RWPE1 (cell line): ENCODE data around the gene LASP1NB.
"Not testable (repeated sequence)": the region's sequence is repeated elsewhere in the genome, so short reads cannot be mapped to it uniquely, and the experiment has no call there.

ENCODE experiments used
- CTCF ChIA-PET: fragments of 350-600 bp; sonication (Branson Sonifier 250); formaldehyde crosslinking; extraction: SDS; loops from one replicate; lab custom pipeline; 2021; lab: Yijun Ruan, JAX
- POLR2A ChIA-PET: fragments of 400-600 bp; formaldehyde crosslinking; extraction: SDS; loops from one replicate; lab custom pipeline; 2020; ENCODE audit warnings: antibody characterized with exemption; ENCODE audit not compliant: low non-redundant PET; lab: Yijun Ruan, JAX
- DNase-seq: peaks from one replicate; pipeline ENCODE4 v3.0.0; 2012; ENCODE audit warnings: low spot score
- H3K27ac ChIP-seq: fragments of 450-650 bp; 2 replicates; pipeline ENCODE4 v1.5.1; 2017
- TF ChIP-seq, protein P1 (sequence below): fragments of 450-650 bp; conservative IDR thresholded peaks from 2 replicates; pipeline ENCODE4 v1.5.1; 2017; ENCODE audit warnings: low read depth, mild to moderate bottlenecking

The LASP1NB gene

DNA sequence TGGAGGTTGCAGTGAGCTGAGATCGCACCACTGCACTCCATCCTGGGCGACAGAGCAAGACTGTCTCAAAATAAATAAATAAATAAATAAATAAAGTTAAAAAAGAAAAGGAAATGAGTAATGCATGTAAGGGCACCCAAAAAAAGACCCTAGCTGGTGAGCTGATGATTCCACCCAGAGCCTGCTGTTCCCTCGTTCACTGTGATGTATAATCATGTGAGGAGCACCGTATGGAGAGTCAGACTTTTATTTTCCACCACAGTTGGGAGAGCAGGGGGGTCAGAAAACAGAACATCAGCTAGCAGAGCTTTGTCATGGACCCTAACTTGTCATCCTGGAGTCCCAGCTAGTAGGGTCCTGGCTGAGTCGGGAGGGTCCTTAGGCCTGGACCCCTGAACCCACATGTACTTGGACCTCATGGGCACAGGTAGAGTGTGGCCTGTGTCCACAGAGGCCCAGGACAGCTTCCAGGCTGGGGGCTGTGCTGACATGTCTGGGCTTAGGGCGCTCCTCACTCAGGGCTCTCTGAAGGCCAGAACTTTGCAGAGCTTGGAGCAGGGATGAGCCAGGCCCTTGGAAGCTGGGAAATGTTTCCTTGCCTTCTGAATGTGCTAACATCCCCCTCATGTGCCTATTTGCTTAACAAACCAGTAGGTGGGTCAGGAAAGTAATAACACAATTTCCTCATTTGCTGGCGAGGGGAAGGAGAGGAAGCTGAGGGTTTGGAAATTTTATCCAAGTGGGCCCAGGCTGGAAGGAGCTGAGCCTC lies 18.8 kb upstream of the LASP1NB start:
- H3K27ac ChIP-seq = peak overlapping the region; percentile 86
- TF ChIP-seq, protein P1, sequence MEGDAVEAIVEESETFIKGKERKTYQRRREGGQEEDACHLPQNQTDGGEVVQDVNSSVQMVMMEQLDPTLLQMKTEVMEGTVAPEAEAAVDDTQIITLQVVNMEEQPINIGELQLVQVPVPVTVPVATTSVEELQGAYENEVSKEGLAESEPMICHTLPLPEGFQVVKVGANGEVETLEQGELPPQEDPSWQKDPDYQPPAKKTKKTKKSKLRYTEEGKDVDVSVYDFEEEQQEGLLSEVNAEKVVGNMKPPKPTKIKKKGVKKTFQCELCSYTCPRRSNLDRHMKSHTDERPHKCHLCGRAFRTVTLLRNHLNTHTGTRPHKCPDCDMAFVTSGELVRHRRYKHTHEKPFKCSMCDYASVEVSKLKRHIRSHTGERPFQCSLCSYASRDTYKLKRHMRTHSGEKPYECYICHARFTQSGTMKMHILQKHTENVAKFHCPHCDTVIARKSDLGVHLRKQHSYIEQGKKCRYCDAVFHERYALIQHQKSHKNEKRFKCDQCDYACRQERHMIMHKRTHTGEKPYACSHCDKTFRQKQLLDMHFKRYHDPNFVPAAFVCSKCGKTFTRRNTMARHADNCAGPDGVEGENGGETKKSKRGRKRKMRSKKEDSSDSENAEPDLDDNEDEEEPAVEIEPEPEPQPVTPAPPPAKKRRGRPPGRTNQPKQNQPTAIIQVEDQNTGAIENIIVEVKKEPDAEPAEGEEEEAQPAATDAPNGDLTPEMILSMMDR = no peak
- ChIA-PET CTCF (no interaction called here), POLR2A (no interaction called here)
- no peak for DNase-seq

DNA sequence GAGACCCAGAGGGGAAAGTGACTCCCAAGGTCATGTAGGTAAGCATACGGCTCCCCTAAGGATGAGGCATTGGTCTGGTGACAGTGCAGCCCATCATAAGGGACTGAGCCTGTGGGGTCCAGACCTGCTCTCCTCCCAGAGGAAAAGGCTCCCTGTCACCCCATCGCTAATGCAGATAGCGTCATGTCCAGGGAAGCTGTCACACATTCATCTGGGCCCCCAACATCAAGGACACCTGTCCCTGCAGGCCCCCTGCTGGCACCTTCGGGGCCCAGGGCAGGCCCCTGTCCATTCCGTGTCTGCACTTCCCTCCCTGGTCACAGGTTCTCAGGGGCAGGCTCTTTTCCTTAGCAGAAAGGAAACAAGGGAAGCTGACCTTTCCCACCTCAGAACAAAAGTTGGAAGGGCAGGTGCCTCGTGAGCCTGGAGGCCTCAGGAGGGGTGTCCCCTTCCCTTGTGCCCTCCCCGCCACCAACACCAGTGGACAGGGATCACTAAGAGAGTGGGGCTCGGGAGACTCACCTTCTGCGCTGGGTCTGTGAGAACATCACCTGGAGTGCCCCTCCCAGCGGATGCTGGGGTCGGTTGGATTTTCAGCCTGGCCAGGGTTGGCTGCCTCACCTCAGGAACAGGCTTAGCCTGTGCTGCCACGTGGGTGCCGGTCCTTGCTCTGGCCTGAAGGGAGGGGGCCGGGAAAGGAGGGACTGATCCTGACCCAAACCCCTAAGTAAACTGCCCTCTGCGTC lies 17.3 kb upstream of the LASP1NB start:
- DNase-seq = no peak
- ChIA-PET CTCF (no interaction called here), POLR2A (no interaction called here)
- TF ChIP-seq, protein P1 = no peak
- peak overlapping the region; percentile 86 for H3K27ac ChIP-seq

DNA sequence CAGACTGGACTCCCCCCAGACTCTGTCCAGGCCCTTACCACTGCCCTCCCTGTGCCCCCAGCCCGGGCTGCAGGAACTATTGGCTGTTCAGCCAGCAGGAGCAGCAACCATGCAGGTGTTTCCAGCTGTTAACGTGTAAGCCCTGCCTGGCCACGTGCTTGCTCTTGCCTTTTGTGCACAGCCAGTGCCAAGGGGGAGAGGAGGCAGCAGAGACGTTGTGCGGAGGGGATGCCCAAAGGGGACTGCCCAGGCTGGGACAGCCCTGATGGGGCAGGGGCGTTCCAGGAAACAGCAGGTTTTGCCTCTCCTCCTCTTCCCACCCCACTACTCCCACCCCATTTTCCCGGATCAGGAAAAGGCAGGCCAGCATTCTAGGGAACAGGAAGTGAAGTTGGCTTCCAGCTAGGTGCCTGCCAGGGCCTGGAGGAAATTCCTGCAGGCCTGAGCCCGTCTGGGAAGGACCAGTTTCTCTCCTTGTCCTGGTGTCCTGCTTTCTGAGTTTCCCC lies 16.7 kb upstream of the LASP1NB start:
- ChIA-PET POLR2A (interaction anchor here (0.6 kb wide), 1 partner anchor 28 kb away, joined by 7 read pairs; no protein-coding TSS in a partner anchor), CTCF (no interaction called here)
- peak; percentile 52 for DNase-seq
- TF ChIP-seq, protein P1 = no peak
- peak overlapping the region; percentile 86 for H3K27ac ChIP-seq

DNA sequence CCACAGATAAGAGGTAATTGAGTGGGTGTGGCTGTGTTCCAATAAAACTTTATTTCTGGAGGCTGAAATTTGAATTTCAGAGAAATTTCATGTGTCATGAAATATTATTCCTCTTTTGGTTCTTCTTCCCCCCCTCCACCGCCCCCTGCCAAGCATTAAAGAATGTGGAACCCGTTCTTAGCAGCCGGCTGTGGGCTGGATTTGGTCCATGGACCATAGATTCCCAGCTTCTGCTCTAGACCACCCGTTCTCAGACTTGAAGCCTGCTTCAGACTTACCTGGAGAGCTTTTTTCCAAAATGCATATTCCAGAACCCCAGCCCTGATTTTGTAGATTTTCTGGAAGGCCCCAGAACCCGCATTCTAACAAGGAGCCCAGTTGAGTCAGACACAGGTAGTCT lies 15.1 kb upstream of the LASP1NB start:
- peak overlapping the region; percentile 39; the same call in 1 of the 2 replicates for H3K27ac ChIP-seq
- CTCF ChIA-PET = interaction anchor here (1.2 kb wide), 1 partner anchor 27 kb away, joined by 4 read pairs; no protein-coding TSS in a partner anchor
- POLR2A ChIA-PET = no interaction called here

DNA sequence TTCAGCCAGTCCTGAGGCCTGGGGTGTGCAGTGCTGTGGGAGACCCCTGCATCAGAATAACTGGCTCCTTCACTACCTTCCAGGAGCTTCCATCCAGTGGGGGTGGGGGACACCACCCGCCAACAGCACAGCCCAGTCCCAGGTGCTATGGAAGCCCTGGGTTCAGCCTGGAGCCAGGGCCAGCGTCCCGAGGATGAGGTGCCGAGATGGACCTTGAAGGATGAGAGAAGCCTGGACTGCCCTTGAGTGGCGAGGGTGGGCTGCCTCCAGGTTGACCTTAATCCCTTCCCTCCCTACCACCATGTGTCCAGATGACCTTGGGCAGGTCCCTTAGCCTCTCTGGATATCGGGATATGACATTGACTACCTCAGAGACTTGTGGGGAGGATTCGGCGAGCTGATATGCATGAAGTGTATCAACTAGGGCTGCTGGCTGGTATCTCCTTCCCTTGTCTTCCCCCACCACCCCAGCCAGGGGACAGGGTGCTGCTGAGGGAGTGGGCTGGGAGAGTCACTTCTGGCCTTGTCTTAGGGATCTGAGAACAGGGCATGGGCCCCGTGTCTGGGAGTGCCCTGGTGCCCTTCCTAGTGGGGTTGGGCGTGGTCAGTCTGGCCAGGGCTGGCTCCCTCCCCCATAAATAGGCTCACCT lies 14.2 kb upstream of the LASP1NB start:
- TF ChIP-seq, protein P1 = no peak
- CTCF ChIA-PET = interaction anchor here (1.2 kb wide), 1 partner anchor 26 kb away, joined by 4 read pairs; no protein-coding TSS in a partner anchor
- H3K27ac ChIP-seq = peak overlapping the region; percentile 39
- no peak for DNase-seq
- POLR2A ChIA-PET = no interaction called here

More for the DNA sequence above, 15.1 kb upstream of the LASP1NB start:
- TF ChIP-seq, protein P1 = no peak
- no peak for DNase-seq

DNA sequence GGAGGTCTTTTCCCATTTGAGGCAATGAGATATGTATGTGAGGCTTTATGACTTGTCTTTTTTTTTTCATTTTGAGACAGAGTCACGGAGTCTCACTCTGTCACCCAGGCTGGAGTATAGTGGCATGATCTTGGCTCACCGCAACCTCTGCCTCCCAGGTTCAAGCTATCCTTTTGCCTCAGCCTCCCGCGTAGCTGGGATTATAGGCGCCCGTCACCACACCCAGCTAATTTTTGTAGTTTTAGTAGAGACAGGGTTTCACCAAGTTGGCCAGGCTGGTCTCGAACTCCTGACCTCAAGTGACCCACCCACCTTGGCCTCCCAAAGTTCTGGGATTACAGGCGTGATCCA lies 13.7 kb upstream of the LASP1NB start:
- peak overlapping the region; percentile 39 for H3K27ac ChIP-seq
- CTCF ChIA-PET, POLR2A ChIA-PET, DNase-seq: not testable (repeated sequence)
